NCI-H2196 (cell line): ENCODE measurements around the gene MGAT2.
"Not testable (repeated sequence)": the region's sequence is repeated elsewhere in the genome, so short reads cannot be mapped to it uniquely, and the experiment has no call there.

Experiments
- DNase-seq: peaks from one replicate; lab custom pipeline; 2025; ENCODE audit not compliant: unreplicated experiment; lab: John Stamatoyannopoulos, UW

Gene MGAT2

DNA sequence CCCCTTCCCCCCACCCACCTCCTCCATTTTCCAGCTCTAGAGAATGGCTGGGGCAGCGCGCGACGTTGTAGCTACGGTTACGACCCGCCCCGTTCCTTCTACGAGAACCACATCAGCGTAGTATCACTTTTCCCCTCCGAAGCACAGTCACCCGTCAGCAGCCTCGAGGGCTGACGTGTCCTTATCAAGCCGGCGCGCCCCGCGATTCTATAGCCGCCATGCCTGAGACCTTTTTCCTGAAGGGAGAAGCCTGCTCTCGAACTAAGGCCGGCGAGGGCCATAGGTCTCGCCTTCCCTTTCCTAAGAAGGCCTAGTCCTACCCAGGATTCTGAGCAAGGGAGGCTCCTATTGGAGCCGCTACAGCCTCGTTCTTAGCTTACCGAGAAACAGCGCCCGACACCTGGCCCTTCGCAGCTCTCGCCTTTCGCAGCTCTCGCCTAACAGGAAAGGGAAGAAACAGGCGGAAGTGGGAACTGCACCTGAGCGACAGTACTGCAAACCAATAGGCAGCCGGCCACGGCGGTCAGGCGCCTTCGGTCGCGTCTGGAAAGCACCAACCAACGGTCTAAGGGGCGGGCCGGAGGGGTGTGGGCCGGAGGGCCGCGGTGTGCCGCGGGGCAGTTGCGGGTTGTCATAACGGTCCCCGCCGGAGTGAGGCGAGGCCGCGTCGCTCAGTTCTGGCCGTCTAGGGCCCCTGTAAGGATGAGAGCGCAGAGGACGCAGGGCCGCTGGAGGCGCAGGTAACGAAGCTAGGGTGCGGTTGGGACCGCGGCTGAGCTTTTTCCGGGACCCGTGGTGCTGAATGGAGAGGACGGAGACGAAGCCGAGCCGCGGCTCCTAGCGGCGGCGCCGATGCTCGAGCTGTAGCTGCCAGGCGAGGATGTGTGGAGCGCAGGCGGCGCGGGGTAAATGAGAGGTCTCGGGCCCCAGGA lies at the start of gene MGAT2, which contains the start of gene RPL36AL:
MGAT2 (plus strand) TSS at position 618 of the 932 bp plus-strand sequence. CDS start 470 bp downstream, outside the sequence.
RPL36AL (minus strand) TSS at position 445 of the 932 bp plus-strand sequence. CDS start 1,522 bp downstream, outside the sequence.
- peak; percentile 96 for DNase-seq

DNA sequence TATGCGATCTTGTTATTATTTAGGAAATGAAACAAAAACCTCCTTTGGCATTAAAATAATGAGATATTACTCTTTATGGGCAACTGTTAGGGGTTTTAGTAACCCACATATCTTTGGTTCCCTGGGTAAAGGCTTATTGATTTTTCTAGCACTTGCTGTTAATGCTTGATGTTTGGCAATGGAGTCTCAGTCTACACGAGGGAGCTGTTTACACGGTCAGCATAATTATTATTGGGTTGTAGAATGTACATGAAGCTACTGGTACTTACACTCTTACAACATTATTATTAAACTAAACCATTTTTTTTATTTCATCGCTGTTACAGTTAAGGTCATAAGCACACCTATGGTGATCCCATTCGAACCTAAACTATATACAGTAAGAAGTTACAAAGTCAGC lies 46.6 kb upstream of the MGAT2 start:
- DNase-seq: no peak

DNA sequence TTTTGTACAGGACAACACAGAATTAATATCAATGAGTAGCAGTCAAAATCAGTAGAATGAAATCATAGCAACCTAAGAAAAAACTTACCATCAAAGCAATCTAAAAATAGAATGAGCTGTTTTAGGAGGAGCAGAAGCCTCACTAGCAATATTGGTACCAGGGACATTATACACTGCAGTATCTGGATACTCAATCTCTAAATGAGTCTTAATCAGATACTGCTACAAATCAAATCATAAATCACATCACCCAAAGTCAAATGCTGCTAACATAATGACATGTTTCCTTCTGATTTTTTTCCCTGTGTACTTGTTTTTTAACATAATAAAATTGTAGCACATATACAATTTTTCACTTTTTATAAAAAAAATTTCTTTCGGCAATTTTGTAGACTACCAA lies 42.5 kb upstream of the MGAT2 start:
- no peak for DNase-seq

DNA sequence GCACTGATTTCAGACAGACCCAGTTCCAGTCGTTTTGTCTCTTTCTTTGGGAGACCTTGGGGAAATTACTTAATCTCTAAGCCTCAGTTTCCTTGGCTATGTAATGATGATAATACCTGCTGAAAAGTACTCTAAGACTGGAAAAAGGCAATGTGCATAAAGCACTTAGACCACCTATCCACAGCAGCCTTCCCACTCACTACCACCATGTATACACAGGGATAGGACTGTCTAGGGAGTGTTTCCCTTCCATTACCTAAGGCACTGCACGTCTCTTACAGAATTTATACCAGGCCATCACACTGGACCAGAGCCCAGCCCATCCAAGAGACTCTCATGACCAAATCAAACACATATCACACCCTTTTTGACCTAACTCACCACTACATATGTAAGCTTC lies 40.8 kb upstream of the MGAT2 start:
- no peak for DNase-seq

DNA sequence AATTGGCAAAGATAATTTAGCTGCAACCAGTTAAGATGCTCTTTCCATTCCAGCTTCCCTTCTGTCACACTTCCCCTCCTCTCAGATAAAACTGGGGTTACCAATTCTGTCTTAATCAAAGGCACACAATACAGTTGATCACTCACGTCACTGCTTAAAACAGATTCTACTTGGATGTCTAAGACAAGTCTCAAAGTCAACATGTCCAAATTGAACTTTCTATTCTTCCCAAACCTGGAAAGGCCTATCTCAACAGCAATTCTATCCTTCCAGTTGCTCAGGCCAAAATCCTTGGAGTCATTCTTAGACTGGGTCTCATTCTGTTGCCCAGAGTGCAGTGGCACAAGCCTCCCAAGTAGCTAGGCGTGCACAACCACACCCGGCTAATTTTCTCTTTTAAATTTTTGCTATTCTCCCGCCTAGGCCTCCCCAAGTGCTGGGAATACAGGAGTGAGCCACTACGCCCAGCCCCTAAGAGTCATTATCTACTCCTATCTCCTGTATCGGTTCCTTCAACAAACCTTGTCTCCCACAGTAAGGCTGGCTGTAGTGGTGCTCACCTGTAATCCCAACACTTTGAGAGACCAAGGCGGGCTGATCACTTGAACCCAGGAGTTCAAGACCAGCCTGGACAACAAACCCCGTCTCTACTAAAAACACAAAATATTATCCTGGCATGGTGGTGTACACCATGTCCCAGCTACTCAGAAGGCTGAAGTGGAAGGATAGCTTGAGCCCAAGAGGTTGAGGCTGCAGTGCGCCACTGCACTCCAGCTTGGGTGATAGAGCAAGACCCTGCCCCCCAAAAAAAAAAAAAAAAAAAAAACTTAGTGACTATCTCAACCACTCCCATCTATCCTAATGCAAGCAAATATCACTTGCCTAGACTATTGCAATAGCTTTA lies 39.1 kb upstream of the MGAT2 start:
- DNase-seq: no peak

DNA sequence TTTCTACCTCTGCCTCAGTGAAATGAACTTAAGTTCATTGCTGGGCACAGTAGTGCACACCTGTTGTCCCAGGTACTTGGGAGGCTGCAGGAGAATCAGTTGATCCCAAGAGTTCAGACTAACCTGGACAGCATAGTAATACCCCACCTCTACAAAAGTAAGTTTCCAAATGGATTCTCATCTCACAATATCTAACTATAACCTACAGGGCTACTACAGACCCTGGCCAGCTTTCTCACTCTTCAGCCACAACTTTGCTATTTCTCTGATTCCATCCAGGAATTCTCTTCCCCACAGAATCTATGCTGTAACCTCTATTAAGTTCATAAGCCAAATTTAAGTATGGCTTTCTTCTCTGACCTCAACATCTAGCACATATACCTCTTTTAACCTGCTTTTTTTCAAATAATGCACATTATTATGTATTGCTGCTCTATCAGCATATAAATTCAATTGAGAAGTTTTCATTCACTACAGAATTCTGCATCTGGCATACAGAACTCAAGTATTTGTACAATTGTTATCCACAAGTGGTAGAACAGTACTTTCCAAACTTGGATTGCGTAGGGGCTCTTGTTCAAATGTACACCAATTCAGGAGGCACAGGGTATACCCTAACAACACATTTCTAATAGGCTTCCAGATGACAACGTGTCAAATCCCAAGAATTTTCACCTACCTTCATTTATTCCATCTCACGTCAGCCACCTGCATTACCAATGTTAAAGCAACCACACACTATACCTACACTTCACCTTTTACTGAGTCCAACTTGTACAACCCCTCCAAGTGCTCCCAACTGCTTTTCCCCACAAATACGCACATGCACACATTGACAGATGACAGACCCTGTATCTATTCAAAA lies 38.3 kb upstream of the MGAT2 start:
- DNase-seq: no peak

DNA sequence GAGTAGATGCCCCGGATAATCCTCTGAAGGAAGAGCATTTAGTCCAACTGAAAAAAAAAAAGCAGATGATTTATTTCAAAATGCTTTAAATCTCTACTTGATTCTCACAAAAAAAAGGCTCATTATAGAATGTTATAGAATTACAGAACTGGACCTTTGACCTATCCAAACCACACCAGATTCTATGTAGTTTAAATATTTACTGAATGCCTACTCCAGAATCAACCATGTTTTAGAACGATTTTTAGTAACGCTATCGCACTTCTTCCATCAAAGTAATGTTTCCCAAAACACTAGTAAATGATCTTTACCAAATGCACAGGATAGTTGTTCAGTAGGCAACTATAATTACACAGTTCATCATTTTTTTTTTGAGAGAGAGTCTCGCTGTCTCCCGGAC lies 37.0 kb upstream of the MGAT2 start:
- no peak for DNase-seq

DNA sequence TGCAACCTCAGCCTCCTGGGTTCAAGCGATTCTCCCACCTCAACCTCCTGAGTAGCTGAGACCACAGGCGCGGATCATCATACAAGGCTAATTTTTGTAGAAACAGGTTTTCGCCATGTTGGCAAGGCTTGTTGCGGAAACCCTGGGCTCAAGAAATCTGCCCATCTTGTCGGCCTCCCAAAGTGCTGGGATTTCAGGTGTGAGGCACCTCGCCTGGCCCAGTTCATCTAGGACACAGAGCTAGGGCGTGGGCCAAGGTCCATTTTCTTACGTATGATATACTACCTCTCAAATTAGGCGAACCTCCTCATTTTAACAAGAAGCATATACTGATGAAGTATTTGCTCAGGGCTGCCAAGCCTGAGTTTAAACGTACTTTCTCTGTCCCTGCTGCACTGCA lies 36.5 kb upstream of the MGAT2 start:
- no peak for DNase-seq

DNA sequence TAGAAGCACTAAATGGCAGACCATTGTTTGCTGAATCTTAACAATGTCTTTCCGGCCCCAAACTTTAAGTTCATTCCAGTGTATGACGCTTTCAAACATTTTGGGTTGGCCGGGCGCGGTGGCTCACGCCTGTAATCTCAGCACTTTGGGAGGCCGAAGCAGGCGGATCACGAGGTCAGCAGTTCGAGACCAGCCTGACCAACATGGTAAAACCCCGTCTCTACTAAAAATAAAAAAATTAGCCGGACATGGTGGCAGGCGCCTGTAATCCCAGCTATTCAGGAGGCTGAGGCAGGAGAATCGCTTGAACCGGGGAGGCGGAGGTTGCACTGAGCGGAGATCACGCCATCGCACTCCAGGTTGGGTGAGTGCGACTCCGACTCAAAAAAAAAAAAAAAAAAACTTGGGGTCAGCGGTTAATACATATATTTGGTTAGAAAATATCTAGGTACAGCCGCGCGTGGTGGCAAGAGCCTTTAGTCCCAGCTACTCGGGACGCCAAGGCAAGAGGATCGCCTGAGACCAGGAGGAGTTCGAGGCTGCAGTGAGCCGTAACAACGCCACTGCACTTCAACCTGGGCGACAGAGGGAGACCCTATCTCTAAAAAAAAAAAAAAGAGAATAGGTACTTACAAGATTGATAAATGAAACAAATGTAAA lies 35.5 kb upstream of the MGAT2 start:
- DNase-seq: not testable (repeated sequence)

DNA sequence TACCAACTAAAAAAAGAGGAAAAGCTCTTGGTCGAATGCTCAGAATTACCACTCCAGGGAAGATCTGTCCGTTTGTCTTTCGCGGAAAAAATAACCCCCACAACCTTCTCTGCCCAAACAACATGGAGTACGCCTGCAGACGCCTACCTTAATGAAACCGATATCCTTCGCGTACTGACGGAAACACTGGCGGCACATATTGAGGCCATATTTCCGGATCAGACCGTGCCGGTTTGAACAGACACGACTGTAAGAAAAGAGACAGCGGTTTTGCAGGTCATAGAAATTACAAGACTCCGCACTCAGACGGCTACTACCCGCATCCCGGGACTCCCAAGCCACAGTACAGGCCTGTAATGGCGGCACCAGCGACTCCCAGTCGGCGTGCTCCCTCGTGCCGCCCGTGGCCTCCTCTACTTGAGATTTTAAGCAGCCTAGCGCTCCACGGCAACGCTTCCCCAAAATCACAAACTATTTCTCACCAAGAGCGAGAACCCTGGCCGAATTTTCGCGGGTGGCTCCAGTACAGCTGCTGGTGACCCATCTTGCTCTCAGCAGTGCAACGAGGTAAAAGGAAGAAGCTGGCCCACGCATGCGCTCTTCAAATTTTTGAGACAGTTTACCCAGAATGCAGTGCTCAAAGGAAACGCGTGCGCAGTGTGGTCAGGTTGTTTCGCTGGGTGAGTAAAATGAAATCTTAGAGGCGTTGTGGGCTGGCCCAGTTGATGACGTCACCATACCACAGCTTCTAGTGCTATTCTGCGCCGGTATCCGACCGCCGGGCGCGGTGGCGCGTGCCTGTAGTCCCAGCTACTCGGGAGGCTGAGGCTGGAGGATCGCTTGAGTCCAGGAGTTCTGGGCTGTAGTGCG lies 34.6 kb upstream of the MGAT2 start, which contains the start of gene RPS29:
RPS29 (minus strand) TSS at position 578 of the 870 bp plus-strand sequence; CDS start at position 544, 34 bp downstream.
- peak; percentile 98 for DNase-seq

DNA sequence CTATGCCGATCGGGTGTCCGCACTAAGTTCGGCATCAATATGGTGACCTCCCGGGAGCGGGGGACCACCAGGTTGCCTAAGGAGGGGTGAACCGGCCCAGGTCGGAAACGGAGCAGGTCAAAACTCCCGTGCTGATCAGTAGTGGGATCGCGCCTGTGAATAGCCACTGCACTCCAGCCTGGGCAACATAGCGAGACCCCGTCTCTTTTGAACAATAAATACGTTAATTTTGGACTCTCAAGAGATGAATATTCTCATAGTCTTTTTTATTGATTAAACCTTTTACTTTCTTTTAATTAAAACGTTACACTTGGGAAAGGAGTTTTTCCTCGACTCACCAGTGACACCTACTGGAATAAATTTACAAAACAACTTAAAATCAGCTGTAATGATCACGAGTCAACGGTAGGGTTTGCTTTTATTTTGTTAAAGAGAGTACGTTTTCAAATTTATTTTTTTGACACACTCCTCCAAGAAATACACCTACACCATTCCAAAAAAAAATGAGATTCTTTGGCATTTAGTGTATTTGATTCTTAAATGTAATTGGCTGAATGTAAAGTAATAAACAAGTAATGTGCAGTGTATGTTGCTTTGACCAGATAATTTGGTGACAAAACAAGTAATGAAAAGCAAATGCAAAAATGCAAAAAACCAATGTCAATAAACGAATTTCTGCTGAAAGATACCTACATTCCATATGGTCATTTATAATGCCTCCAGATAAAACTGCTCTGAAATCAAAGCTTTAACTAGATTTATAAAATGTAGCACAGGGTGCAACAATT lies 33.7 kb upstream of the MGAT2 start:
- DNase-seq: peak; percentile 67

DNA sequence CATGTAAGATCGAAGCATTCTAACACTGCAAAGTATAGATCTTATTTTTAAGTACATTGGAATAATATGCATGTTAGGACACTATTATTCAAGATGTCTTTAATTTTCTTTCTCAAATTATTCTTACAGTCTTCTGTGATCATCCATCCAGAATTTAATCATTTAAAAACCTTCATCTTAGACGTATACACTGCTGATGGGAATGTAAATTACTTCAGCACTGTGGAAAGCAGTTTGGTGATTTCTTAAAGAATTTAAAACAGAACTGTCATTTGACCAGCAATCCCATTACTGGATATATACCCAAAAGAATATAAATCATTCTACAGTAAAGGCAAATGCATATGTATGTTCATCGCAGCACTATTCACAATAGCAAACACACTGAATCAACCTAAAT lies 31.2 kb upstream of the MGAT2 start:
- DNase-seq: no peak

DNA sequence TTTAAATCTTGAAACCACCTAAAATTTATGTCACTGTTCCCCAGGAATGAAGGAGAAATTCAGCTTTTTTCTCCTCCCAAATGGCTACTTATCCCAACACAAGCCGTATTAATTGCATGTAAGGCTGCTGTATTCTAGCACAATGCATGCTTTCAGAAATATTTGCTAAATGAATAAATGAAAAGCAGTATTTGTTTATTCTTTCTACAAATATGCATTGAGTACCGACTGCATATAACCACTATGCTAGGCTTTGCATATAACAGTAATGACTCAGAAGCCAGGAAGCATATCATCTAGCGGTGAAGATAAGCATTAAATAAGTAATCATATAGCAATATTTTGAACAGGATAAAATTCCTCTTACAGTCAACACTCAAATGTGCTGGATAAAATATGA lies 27.6 kb upstream of the MGAT2 start:
- no peak for DNase-seq

DNA sequence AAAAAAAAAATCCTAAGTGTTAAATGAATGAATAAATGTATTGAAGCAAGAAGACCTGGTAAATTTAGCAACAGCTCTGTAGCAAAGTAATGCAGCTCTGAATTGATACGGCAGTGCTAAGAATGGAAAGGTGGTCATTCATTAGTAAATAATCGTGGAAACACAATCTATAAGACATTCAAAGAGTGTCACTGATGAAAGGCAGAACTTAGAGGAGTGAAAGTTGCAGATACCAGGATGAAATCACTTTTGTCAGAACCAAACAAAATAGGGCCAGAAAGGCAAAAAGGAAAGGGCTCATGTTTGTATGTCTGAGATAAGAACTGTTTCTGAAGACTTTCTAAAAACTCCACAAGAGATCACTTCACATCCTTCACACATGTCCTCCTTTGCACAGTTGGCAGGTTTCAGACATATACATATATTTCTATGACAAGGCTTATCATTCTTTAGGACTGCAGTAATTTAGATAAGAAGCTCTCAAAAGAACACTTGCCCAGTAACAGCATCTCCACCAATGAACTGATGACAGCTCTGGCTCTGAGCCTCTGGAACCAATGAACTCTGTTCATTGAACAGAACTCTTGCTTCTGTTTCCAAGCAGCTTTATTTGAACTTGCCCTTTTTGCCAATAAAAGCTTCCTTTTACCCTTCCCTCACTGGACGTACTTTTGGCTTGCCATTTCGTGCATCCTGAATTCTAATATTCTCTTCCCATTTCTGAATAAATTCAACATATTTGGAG lies 26.1 kb upstream of the MGAT2 start:
- peak; percentile 17 for DNase-seq

DNA sequence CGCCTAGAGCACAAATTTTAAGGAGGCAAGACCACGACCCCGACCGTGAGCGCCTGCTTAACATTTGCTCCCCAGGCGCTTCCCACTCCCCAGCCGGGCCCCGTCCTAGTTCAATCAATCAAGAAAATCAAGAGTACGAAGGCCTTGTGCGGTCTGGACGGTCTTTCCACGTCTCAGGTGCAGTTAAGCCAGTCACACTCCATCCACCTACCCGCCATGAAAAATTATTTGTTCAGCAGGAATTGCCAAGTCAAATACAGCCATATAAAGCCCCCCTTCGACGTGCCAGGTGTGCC lies 22.5 kb upstream of the MGAT2 start:
- no peak for DNase-seq

DNA sequence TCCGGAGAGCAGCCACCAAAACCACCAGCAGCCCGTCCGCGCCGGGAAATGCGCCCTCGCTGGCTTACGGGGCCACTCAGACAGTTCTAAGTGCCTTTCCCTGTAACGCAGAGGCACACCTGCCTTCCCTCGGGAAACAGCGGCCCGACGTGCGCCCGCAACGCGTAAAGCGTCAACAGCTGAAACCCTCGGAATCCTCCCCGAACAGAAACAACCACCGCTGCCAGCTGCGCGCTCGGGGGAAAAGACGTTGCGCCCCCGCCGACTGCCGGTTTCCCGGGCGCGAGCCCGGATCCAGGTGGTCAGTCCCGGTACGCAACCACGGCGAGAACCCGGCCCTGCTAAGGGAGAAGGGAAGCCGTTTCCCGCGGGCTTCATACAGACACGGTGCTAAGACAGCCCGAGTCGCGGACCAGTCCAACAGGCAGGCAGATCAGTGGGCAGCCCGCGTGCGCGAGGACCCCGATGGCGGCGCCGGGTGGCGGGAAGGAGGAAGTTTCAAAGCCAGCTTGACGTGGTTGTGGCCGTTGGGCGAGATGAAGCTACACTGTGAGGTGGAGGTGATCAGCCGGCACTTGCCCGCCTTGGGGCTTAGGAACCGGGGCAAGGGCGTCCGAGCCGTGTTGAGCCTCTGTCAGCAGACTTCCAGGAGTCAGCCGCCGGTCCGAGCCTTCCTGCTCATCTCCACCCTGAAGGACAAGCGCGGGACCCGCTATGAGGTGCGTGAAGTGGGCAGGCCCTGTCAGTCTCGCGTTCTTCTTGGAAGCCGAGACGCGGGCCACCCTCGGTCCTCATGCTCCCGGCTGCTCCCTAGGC lies 21.9 kb upstream of the MGAT2 start, which contains the start of gene LRR1:
LRR1 (plus strand) TSS at position 456 of the 816 bp plus-strand sequence; CDS start at position 537, 81 bp downstream.
- peak; percentile 78 for DNase-seq

DNA sequence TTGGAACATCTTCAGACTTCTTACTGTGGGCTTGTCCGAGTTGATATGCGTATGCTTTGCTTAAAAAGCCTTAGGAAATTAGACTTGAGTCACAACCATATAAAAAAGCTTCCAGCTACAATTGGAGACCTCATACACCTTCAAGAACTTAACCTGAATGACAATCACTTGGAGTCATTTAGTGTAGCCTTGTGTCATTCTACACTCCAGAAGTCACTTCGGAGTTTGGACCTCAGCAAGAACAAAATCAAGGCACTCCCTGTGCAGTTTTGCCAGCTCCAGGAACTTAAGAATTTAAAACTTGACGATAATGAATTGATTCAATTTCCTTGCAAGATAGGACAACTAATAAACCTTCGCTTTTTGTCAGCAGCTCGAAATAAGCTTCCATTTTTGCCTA lies 13.0 kb upstream of the MGAT2 start:
- no peak for DNase-seq
